K562 (cell line): ENCODE results near the gene NFYC. TPM values are rescaled to one million over a fixed set of nuclear protein-coding genes. Genes with fewer than 3 reads are reported as not detected.
A peak's percentile ranks its signal among the peaks of the same experiment; 100 is the strongest.

Source experiments
- ADNP ChIP-seq: fragments of 200-800 bp; sonication (Bioruptor generic); IDR thresholded peaks from 2 replicates; pipeline ENCODE4 v1.6.1; 2016; ENCODE audit warnings: missing genetic modification characterization, missing compliant biosample characterization
- HDAC3 ChIP-seq: fragments of 450-650 bp; IDR thresholded peaks from 2 replicates; pipeline ENCODE4 v1.6.1; 2018; ENCODE audit warnings: borderline replicate concordance, mild to moderate bottlenecking, moderate library complexity; ENCODE audit not compliant: partially characterized antibody
- HMG20A ChIP-seq: fragments of 450-650 bp; formaldehyde crosslinking; conservative IDR thresholded peaks from 2 replicates; pipeline ENCODE4 v1.4.0; 2020; ENCODE audit warnings: mild to moderate bottlenecking, mixed read lengths
- HOXB6 ChIP-seq: fragments of 250-450 bp; sonication (Bioruptor Pico); IDR thresholded peaks from 2 replicates; pipeline ENCODE4 v1.5.1; 2022; ENCODE audit warnings: mild to moderate bottlenecking, borderline replicate concordance
- KDM1A ChIP-seq, 2 experiments: fragments of 450-650 bp; IDR thresholded peaks; 2 replicates each; pipeline ENCODE4 v1.6.1; 2016; ENCODE audit warnings: mild to moderate bottlenecking in 2 of 2
- MYNN ChIP-seq, 2 experiments: sonication (generic); formaldehyde crosslinking in 1 of 2; IDR thresholded peaks; 2 replicates each; pipeline versions ENCODE4 v1.5.0 to v1.6.1; 2016 to 2020; ENCODE audit warnings: antibody characterized with exemption in 1 of 2, missing genetic modification reagents in 1 of 2
- PTTG1 ChIP-seq: fragments of 450-650 bp; IDR thresholded peaks from 2 replicates; pipeline ENCODE4 v1.6.1; 2016; ENCODE audit warnings: low read depth, mild to moderate bottlenecking, missing genetic modification characterization, missing compliant biosample characterization
- RFX7 ChIP-seq: fragments of 250-450 bp; sonication (Bioruptor Pico); IDR thresholded peaks from 2 replicates; pipeline ENCODE4 v1.5.1; 2021; ENCODE audit warnings: mild to moderate bottlenecking
- SMARCA5 ChIP-seq: fragments of 450-650 bp; IDR thresholded peaks from 2 replicates; pipeline ENCODE4 v1.6.1; 2016
- SNIP1 ChIP-seq: fragments of 450-650 bp; IDR thresholded peaks from 2 replicates; pipeline ENCODE4 v1.7.1; 2017; ENCODE audit warnings: low read depth, mild to moderate bottlenecking
- SRSF9 ChIP-seq: fragments of 200-400 bp; formaldehyde crosslinking; IDR thresholded peaks from 2 replicates; pipeline ENCODE4 v1.6.1; 2017; ENCODE audit warnings: low read depth, low read length, borderline replicate concordance
- TAL1 ChIP-seq: fragments of 450-650 bp; IDR thresholded peaks from 2 replicates; pipeline ENCODE4 v1.6.1; 2016; ENCODE audit warnings: mild to moderate bottlenecking
- TCF7 ChIP-seq: sonication (generic); IDR thresholded peaks from 2 replicates; pipeline ENCODE4 v1.6.1; 2016; ENCODE audit warnings: antibody characterized with exemption, borderline replicate concordance
- TRIM28 ChIP-seq: fragments of 450-650 bp; IDR thresholded peaks from 2 replicates; pipeline ENCODE4 v1.6.1; 2017
- ZC3H11A ChIP-seq: IDR thresholded peaks from 2 replicates; pipeline ENCODE4 v1.6.1; 2012; ENCODE audit warnings: low read depth, low read length, improper control_type of control experiment
- ZC3H4 ChIP-seq: sonication (generic); formaldehyde crosslinking; IDR thresholded peaks from 2 replicates; pipeline ENCODE4 v1.9.0; 2021; ENCODE audit warnings: missing genetic modification reagents, borderline replicate concordance
- ZNF324 ChIP-seq: fragments of 250-450 bp; sonication (Bioruptor Pico); IDR thresholded peaks from 2 replicates; pipeline ENCODE4 v1.4.0; 2020; ENCODE audit warnings: mild to moderate bottlenecking
- ZNF583 ChIP-seq: fragments of 250-450 bp; sonication (Bioruptor Pico); IDR thresholded peaks from 2 replicates; pipeline ENCODE4 v1.4.0; 2020
- ZSCAN29 ChIP-seq: fragments of 450-650 bp; IDR thresholded peaks from 2 replicates; pipeline ENCODE4 v1.6.1; 2017
- polyA plus RNA-seq, 8 experiments: library from polyadenylated mRNA; depleted of rRNA in 4 of 8; stranded (reverse) in 5 of 8; unstranded in 3 of 8; fragments of >200 nt; fragmentation: Nextera tagmentation in 2 of 8; fragmentation: Illumina TruSeq in 1 of 8; extraction: Ambion mirVana in 2 of 8; extraction: Trizol in 1 of 8; gene quantifications; 2 replicates each; pipeline versions ENCODE4 v1.2.1 to v1.2.3, GENCODE V29; 2011 to 2014; ENCODE audit warnings: inconsistent platforms in 1 of 8, missing spikeins in 1 of 8
- total RNA-seq, 7 experiments: library from RNA; depleted of rRNA in 6 of 7; stranded (reverse); fragments of >200 nt in 6 of 7; fragmentation: Illumina TruSeq in 2 of 7; extraction: Trizol in 2 of 7; gene quantifications; 2 replicates each; pipeline versions ENCODE4 v1.2.1 to v1.2.3, GENCODE V29; 2011 to 2021; ENCODE audit warnings: low replicate concordance in 1 of 7
- TF ChIP-seq, protein P1 (sequence below): fragments of 250-450 bp; sonication (Bioruptor Pico); IDR thresholded peaks from 2 replicates; pipeline ENCODE4 v1.5.0; 2021
- TF ChIP-seq, protein P2 (sequence below), 2 experiments: fragments of 150-350 bp in 1 of 2; IDR thresholded peaks; 2 replicates each; pipeline ENCODE4 v1.6.1; 2012 to 2016; ENCODE audit warnings: low read depth in 2 of 2, low read length in 2 of 2, mild to moderate bottlenecking in 1 of 2, moderate library complexity in 1 of 2
- TF ChIP-seq, protein P3 (sequence below): fragments of 150-350 bp; conservative IDR thresholded peaks from 2 replicates; pipeline ENCODE4 v1.6.1; 2014; ENCODE audit warnings: low read length

NFYC gene
- total and polyA plus RNA-seq, 9 of the 15 experiments (the other 6 are each of a cell fraction or from before 2014, with no cell fraction given): 4.8 to 59.8 (median 41.1) TPM

DNA sequence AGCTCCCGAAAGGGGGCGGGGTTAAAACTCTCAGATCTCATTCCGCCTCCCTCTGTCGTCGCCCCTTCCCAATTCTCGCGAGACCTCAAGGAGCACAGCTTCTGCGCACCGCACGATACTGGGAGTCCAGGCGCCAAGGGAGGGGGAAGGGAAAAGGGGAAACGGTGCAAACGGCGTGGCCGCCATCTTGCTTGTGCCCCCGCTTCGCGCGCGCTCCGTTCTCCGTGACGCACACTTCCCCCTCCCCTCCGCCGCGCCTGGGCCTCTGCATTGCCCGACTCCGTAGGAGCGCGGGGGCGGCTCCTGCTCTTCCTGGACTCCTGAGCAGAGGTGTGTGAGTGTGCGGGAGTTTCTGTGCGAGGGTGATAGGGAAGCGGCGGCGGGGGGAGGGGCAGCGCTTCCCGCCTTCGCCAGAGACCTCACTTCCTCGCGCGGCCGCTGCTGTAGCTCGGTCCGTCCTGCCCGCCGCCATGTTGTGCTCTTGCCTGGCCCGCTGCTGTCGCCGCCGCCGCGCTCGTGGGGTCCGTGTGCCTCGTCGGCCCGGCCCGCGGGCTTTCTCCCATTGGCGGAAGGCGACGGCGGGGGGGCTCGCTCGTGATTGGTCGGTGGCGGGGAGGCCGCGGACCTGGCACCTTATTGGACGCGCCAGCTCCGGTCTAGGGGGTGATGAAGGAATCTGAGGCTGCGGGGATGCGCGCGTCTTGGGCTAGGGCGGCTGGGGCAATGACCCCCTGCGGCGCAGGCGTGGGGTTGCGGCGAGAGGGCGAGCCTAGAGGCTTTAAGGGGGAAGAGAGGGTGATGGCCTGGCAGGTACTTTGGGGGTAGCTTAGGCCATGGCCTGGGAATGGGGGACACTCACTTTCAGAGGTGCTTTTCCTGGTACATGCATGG is at the start of gene NFYC (continued):
- TF ChIP-seq SMARCA5 (0 out of 2 replicates have a peak, but pooled peaks have one; percentile 57), ZNF324 (0 out of 2 replicates have a peak, but pooled peaks have one; percentile 48), HMG20A (CRISPR knock-in tag) (no peak), HDAC3 (peak; percentile 51), ZSCAN29 (peak; percentile 67; the same call in 1 of the 2 replicates), TAL1 (no peak; the same call in 1 of the 2 replicates), TCF7 (peak; percentile 57; the same call in 1 of the 2 replicates), ZNF583 (CRISPR knock-in tag) (peak; percentile 55; the same call in 1 of the 2 replicates), PTTG1 (tag) (no peak), RFX7 (0 out of 2 replicates have a peak, but pooled peaks have one; percentile 51), ADNP (tag) (no peak), ZC3H4 (CRISPR knock-in tag) (peak; percentile 95; the same call in 1 of the 2 replicates), HOXB6 (no peak), SNIP1 (no peak), ZC3H11A (peak; percentile 16; the same call in 1 of the 2 replicates), KDM1A (IDR thresholded peaks at IDR 0.05) (peak; percentile 65 to 74; a peak in 2 of 4 replicates), SRSF9 (no peak), MYNN (IDR thresholded peaks at IDR 0.05) (no peak; the same call in 1 of the 2 replicates), MYNN (CRISPR knock-in tag; IDR thresholded peaks at IDR 0.05) (no peak), TRIM28 (no peak)
- TF ChIP-seq, protein P1, sequence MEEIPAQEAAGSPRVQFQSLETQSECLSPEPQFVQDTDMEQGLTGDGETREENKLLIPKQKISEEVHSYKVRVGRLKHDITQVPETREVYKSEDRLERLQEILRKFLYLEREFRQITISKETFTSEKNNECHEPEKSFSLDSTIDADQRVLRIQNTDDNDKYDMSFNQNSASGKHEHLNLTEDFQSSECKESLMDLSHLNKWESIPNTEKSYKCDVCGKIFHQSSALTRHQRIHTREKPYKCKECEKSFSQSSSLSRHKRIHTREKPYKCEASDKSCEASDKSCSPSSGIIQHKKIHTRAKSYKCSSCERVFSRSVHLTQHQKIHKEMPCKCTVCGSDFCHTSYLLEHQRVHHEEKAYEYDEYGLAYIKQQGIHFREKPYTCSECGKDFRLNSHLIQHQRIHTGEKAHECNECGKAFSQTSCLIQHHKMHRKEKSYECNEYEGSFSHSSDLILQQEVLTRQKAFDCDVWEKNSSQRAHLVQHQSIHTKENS: no peak
- TF ChIP-seq, protein P2, sequence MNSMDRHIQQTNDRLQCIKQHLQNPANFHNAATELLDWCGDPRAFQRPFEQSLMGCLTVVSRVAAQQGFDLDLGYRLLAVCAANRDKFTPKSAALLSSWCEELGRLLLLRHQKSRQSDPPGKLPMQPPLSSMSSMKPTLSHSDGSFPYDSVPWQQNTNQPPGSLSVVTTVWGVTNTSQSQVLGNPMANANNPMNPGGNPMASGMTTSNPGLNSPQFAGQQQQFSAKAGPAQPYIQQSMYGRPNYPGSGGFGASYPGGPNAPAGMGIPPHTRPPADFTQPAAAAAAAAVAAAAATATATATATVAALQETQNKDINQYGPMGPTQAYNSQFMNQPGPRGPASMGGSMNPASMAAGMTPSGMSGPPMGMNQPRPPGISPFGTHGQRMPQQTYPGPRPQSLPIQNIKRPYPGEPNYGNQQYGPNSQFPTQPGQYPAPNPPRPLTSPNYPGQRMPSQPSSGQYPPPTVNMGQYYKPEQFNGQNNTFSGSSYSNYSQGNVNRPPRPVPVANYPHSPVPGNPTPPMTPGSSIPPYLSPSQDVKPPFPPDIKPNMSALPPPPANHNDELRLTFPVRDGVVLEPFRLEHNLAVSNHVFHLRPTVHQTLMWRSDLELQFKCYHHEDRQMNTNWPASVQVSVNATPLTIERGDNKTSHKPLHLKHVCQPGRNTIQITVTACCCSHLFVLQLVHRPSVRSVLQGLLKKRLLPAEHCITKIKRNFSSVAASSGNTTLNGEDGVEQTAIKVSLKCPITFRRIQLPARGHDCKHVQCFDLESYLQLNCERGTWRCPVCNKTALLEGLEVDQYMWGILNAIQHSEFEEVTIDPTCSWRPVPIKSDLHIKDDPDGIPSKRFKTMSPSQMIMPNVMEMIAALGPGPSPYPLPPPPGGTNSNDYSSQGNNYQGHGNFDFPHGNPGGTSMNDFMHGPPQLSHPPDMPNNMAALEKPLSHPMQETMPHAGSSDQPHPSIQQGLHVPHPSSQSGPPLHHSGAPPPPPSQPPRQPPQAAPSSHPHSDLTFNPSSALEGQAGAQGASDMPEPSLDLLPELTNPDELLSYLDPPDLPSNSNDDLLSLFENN (IDR thresholded peaks at IDR 0.05; ENCODE audit: low read depth in 2 of 2, low read length in 2 of 2): peak in 1 of 2 experiments; percentile 72; a peak in 1 of 4 replicates
- TF ChIP-seq, protein P3, sequence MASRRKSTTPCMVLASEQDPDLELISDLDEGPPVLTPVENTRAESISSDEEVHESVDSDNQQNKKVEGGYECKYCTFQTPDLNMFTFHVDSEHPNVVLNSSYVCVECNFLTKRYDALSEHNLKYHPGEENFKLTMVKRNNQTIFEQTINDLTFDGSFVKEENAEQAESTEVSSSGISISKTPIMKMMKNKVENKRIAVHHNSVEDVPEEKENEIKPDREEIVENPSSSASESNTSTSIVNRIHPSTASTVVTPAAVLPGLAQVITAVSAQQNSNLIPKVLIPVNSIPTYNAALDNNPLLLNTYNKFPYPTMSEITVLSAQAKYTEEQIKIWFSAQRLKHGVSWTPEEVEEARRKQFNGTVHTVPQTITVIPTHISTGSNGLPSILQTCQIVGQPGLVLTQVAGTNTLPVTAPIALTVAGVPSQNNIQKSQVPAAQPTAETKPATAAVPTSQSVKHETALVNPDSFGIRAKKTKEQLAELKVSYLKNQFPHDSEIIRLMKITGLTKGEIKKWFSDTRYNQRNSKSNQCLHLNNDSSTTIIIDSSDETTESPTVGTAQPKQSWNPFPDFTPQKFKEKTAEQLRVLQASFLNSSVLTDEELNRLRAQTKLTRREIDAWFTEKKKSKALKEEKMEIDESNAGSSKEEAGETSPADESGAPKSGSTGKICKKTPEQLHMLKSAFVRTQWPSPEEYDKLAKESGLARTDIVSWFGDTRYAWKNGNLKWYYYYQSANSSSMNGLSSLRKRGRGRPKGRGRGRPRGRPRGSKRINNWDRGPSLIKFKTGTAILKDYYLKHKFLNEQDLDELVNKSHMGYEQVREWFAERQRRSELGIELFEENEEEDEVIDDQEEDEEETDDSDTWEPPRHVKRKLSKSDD: peak; percentile 96
